H9 (cell line): ENCODE data around the gene CNNM2. TPM values are rescaled to one million over a fixed set of nuclear protein-coding genes. Genes with fewer than 3 reads are reported as not detected.

Experiments
- DNase-seq: peaks from one replicate; pipeline ENCODE4 v3.0.0-alpha.2; 2017
- H2AFZ ChIP-seq: one replicate; pipeline ENCODE4 v1.6.1; 2013; ENCODE audit warnings: mild to moderate bottlenecking, low read length, control low read depth, moderate library complexity
- H2AK5ac ChIP-seq: 2 replicates; pipeline ENCODE4 v1.6.1; 2013; ENCODE audit warnings: low read length, control low read depth, mixed read lengths; ENCODE audit not compliant: insufficient read length
- H2BK120ac ChIP-seq: one replicate; pipeline ENCODE4 v1.6.1; 2013; ENCODE audit warnings: low read depth, mild to moderate bottlenecking, low read length, control low read depth, inconsistent platforms; ENCODE audit not compliant: poor library complexity, severe bottlenecking
- H2BK12ac ChIP-seq: 2 replicates; pipeline ENCODE4 v1.6.1; 2013; ENCODE audit warnings: low read length, control low read depth, mixed read lengths, low read depth; ENCODE audit not compliant: insufficient read length
- H2BK15ac ChIP-seq: 2 replicates; pipeline ENCODE4 v1.6.1; 2013; ENCODE audit warnings: low read depth, low read length, control low read depth
- H2BK20ac ChIP-seq: one replicate; pipeline ENCODE4 v1.6.1; 2013; ENCODE audit warnings: low read depth, mild to moderate bottlenecking, low read length, control low read depth, inconsistent platforms; ENCODE audit not compliant: poor library complexity, severe bottlenecking
- H2BK5ac ChIP-seq: 2 replicates; pipeline ENCODE4 v1.6.1; 2013; ENCODE audit warnings: low read length, control low read depth, mixed read lengths; ENCODE audit not compliant: insufficient read length
- H3K14ac ChIP-seq: 2 replicates; pipeline ENCODE4 v1.6.1; 2013; ENCODE audit warnings: low read length, control low read depth; ENCODE audit not compliant: insufficient read depth
- H3K18ac ChIP-seq: 2 replicates; pipeline ENCODE4 v1.6.1; 2013; ENCODE audit warnings: low read depth, mild to moderate bottlenecking, mixed read lengths, low read length, control low read depth; ENCODE audit not compliant: insufficient read length
- H3K23ac ChIP-seq: 2 replicates; pipeline ENCODE4 v1.6.1; 2013; ENCODE audit warnings: low read length, control low read depth, mixed read lengths, low read depth; ENCODE audit not compliant: insufficient read length
- H3K23me2 ChIP-seq: 2 replicates; pipeline ENCODE4 v1.6.1; 2013; ENCODE audit warnings: low read depth, mild to moderate bottlenecking, mixed read lengths, low read length, control low read depth; ENCODE audit not compliant: insufficient read length, poor library complexity, severe bottlenecking
- H3K27ac ChIP-seq: 2 replicates; pipeline ENCODE4 v1.5.1; 2013; ENCODE audit warnings: low read length, control low read depth, mixed read lengths, low read depth; ENCODE audit not compliant: insufficient read length
- H3K27me3 ChIP-seq: 2 replicates; pipeline ENCODE4 v1.6.1; 2013; ENCODE audit warnings: low read length, control low read depth, inconsistent platforms; ENCODE audit not compliant: insufficient read depth
- H3K4ac ChIP-seq: 2 replicates; pipeline ENCODE4 v1.6.1; 2013; ENCODE audit warnings: low read depth, mild to moderate bottlenecking, control low read depth, inconsistent platforms, low read length, moderate library complexity
- H3K4me1 ChIP-seq: 2 replicates; pipeline ENCODE4 v1.6.1; 2013; ENCODE audit warnings: low read length, control low read depth, inconsistent platforms; ENCODE audit not compliant: insufficient read depth
- H3K4me2 ChIP-seq: 2 replicates; pipeline ENCODE4 v1.6.1; 2013; ENCODE audit warnings: low read length, control low read depth, mixed read lengths; ENCODE audit not compliant: insufficient read length, insufficient read depth
- H3K56ac ChIP-seq: 2 replicates; pipeline ENCODE4 v1.6.1; 2013; ENCODE audit warnings: low read depth, mild to moderate bottlenecking, mixed read lengths, low read length, control low read depth; ENCODE audit not compliant: insufficient read length
- H3K79me1 ChIP-seq: 2 replicates; pipeline ENCODE4 v1.6.1; 2013; ENCODE audit warnings: low read depth, mild to moderate bottlenecking, moderate library complexity, low read length, control low read depth, inconsistent platforms; ENCODE audit not compliant: insufficient read depth, poor library complexity, severe bottlenecking
- H3K79me2 ChIP-seq: 2 replicates; pipeline ENCODE4 v1.6.1; 2013; ENCODE audit warnings: low read length, control low read depth, inconsistent platforms; ENCODE audit not compliant: insufficient read depth
- H3K9ac ChIP-seq: 2 replicates; pipeline ENCODE4 v1.6.1; 2013; ENCODE audit warnings: low read length, control low read depth, mixed read lengths; ENCODE audit not compliant: insufficient read length; ENCODE audit errors: extremely low read depth
- H3K9me3 ChIP-seq: one replicate; pipeline ENCODE4 v1.6.1; 2013; ENCODE audit warnings: low read depth, low read length, inconsistent platforms; ENCODE audit not compliant: control insufficient read depth
- H3T11ph ChIP-seq: one replicate; pipeline ENCODE4 v1.6.1; 2013; ENCODE audit warnings: mild to moderate bottlenecking, low read length, control low read depth, inconsistent platforms
- H4K20me1 ChIP-seq: one replicate; pipeline ENCODE4 v1.6.1; 2013; ENCODE audit not compliant: control insufficient read depth, insufficient read length, insufficient read depth
- H4K5ac ChIP-seq: 2 replicates; pipeline ENCODE4 v1.6.1; 2013; ENCODE audit warnings: low read depth, mild to moderate bottlenecking, mixed read lengths, low read length, control low read depth; ENCODE audit not compliant: insufficient read length
- H4K8ac ChIP-seq: replicated peaks from 2 replicates; pipeline ENCODE4 v1.6.1; 2013; ENCODE audit warnings: low read length, control low read depth, mixed read lengths, low read depth; ENCODE audit not compliant: insufficient read length
- H4K91ac ChIP-seq: 2 replicates; pipeline ENCODE4 v1.6.1; 2013; ENCODE audit warnings: low read depth, mild to moderate bottlenecking, moderate library complexity, mixed read lengths, low read length, control low read depth; ENCODE audit not compliant: insufficient read length
- H3K27ac Mint-ChIP-seq, 3 experiments: 2 replicates in 2 of 3; 3 replicates in 1 of 3; pipeline ENCODE4 v1.8.0; 2020 to 2021; ENCODE audit warnings: mixed read lengths in 3 of 3, mild to moderate bottlenecking in 1 of 3, moderate library complexity in 1 of 3
- H3K27me3 Mint-ChIP-seq: 2 replicates; pipeline ENCODE4 v1.8.0; 2021; ENCODE audit warnings: low read depth, mild to moderate bottlenecking, moderate library complexity, mixed read lengths
- H3K36me3 Mint-ChIP-seq, 3 experiments: 2 replicates in 2 of 3; 3 replicates in 1 of 3; pipeline ENCODE4 v1.8.0; 2020 to 2021; ENCODE audit warnings: low read depth in 3 of 3, mixed read lengths in 3 of 3; ENCODE audit not compliant: insufficient read depth in 1 of 3
- H3K4me1 Mint-ChIP-seq, 2 experiments: 2 replicates each; pipeline ENCODE4 v1.8.0; 2020; ENCODE audit warnings: mixed read lengths in 2 of 2
- H3K4me3 Mint-ChIP-seq, 2 experiments: 2 replicates in 1 of 2; 3 replicates in 1 of 2; pipeline ENCODE4 v1.8.0; 2020 to 2021; ENCODE audit warnings: mild to moderate bottlenecking in 2 of 2, mixed read lengths in 2 of 2, moderate library complexity in 1 of 2
- H3K9me3 Mint-ChIP-seq, 2 experiments: 2 replicates in 1 of 2; 3 replicates in 1 of 2; pipeline ENCODE4 v1.8.0; 2020; ENCODE audit warnings: mild to moderate bottlenecking in 2 of 2, mixed read lengths in 2 of 2, moderate library complexity in 1 of 2
- WGBS: extraction: QIAGEN DNeasy Blood & Tissue Kit; methylation state at CpG from one replicate; pipeline ENCODE4 v1.1.7; 2013; ENCODE audit warnings: missing lambda C conversion rate, low lambda C conversion rate, mixed read lengths; ENCODE audit not compliant: insufficient read length; ENCODE audit errors: extremely low coverage; 5-methylcytosine and 5-hydroxymethylcytosine counted together
- total RNA-seq: library from RNA; stranded (reverse); gene quantifications from 2 replicates; pipeline ENCODE4 v1.2.1, GENCODE V29; 2021
- TF ChIP-seq, protein P1 (sequence below): fragments of 200-600 bp; sonication (generic); conservative IDR thresholded peaks from 3 replicates; pipeline ENCODE4 v1.8.0; 2021; ENCODE audit warnings: antibody characterized with exemption, mild to moderate bottlenecking

The CNNM2 gene
- total RNA-seq, 1 experiment from 2014 or later, result 17.5 TPM

DNA sequence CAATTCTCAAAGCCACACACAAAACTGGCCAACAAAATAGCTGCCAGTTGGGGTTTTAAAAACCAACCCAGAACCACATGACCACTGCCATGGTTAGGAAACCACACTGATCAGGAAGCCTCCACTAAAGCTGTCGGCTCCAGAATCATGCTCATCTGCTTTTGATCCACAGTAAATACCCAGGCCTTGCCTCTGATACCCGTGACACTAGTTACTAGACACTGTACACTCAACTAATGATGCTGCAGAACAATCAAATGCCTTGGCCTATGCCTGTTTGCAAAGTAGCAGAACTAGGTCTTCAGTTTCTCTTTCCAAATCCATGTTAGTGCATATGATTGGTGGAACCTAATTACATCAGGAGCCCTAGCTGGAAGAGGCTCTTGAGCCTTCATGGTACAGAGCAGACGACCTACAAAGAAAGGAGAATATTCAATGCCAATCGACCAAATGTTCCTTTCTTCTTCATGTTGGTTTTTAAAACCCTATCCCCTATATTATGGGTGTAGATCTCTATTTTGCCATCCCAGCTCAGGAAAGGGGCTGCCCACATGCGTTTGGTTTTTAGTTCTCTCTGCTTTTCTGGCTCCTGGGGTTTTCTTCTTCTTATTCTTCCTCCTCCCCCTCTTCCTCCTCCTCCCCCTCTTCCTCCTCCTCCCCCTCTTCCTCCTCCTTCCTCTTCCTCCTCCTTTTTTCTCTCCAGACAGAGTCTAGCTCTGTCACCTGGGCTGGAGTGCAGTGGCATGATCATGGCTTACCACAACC is 76.6 kb downstream of the CNNM2 start:
- Histone ChIP-seq H4K8ac (no peak overlapping the region), H4K91ac (no peak overlapping the region), H3K79me2 (no peaks in the 10 kb centered on the region), H3K23me2 (no peaks in the 10 kb centered on the region), H3K4ac (no peak overlapping the region), H2AFZ (no peak overlapping the region), H2BK15ac (no peak overlapping the region), H3K27me3 (no peaks in the 10 kb centered on the region), H3T11ph (no peak overlapping the region), H3K4me2 (no peak overlapping the region), H2BK5ac (no peak overlapping the region), H3K27ac (no peak overlapping the region), H3K56ac (no peak overlapping the region), H3K9me3 (no peaks in the 10 kb centered on the region), H2BK12ac (no peak overlapping the region), H2BK20ac (no peak overlapping the region), H2BK120ac (no peak overlapping the region), H2AK5ac (no peak overlapping the region), H3K23ac (no peak overlapping the region), H3K18ac (no peak overlapping the region), H3K9ac (no peak overlapping the region), H3K14ac (no peak overlapping the region), H4K5ac (no peak overlapping the region), H4K20me1 (no peaks in the 10 kb centered on the region), H3K4me1 (no peaks in the 10 kb centered on the region), H3K79me1 (no peaks in the 10 kb centered on the region)
- no peaks in the 10 kb centered on the region; a peak in 1 of 7 replicates for H3K36me3 Mint-ChIP-seq
- TF ChIP-seq, protein P1, sequence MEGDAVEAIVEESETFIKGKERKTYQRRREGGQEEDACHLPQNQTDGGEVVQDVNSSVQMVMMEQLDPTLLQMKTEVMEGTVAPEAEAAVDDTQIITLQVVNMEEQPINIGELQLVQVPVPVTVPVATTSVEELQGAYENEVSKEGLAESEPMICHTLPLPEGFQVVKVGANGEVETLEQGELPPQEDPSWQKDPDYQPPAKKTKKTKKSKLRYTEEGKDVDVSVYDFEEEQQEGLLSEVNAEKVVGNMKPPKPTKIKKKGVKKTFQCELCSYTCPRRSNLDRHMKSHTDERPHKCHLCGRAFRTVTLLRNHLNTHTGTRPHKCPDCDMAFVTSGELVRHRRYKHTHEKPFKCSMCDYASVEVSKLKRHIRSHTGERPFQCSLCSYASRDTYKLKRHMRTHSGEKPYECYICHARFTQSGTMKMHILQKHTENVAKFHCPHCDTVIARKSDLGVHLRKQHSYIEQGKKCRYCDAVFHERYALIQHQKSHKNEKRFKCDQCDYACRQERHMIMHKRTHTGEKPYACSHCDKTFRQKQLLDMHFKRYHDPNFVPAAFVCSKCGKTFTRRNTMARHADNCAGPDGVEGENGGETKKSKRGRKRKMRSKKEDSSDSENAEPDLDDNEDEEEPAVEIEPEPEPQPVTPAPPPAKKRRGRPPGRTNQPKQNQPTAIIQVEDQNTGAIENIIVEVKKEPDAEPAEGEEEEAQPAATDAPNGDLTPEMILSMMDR, result no peak
- no CpG with 5 or more reads among the region's 5 CpGs for WGBS
- H3K4me1 Mint-ChIP-seq, result peaks cover 14 to 16% of the 10 kb centered on the region in 2 experiments
- DNase-seq, result no peak
- no peak overlapping the region for H3K4me3 Mint-ChIP-seq
- no peak overlapping the region for H3K27ac Mint-ChIP-seq
- peaks cover 0 to 4% of the 10 kb centered on the region in 2 experiments; a peak in 2 of 5 replicates for H3K9me3 Mint-ChIP-seq
- no peaks in the 10 kb centered on the region for H3K27me3 Mint-ChIP-seq
